HG03039 (cell line): Measurements from ENCODE around the gene KRT6A.
"Not testable (repeated sequence)": the region's sequence is repeated elsewhere in the genome, so short reads cannot be mapped to it uniquely, and the experiment has no call there.

Experiments used
- ATAC-seq: cut with Tn5 transposase; IDR thresholded peaks from one replicate; pipeline ENCODE4 v1.9.1; 2021; ENCODE audit warnings: mild to moderate bottlenecking, moderate library complexity; ENCODE audit not compliant: unreplicated experiment

Gene KRT6A

GRCh38 chr12:52506858-52507715 is 14.0 kb upstream of the KRT6A start:
- ATAC-seq: no peak

- no peak for ATAC-seq
Observed at GRCh38 chr12:52502877-52503276, 9.8 kb upstream of the KRT6A start.

- no peak for ATAC-seq
Observed at GRCh38 chr12:52501490-52501889, 8.4 kb upstream of the KRT6A start.

- ATAC-seq: not testable (repeated sequence)
Observed at GRCh38 chr12:52500574-52500973, 7.5 kb upstream of the KRT6A start.

DNA sequence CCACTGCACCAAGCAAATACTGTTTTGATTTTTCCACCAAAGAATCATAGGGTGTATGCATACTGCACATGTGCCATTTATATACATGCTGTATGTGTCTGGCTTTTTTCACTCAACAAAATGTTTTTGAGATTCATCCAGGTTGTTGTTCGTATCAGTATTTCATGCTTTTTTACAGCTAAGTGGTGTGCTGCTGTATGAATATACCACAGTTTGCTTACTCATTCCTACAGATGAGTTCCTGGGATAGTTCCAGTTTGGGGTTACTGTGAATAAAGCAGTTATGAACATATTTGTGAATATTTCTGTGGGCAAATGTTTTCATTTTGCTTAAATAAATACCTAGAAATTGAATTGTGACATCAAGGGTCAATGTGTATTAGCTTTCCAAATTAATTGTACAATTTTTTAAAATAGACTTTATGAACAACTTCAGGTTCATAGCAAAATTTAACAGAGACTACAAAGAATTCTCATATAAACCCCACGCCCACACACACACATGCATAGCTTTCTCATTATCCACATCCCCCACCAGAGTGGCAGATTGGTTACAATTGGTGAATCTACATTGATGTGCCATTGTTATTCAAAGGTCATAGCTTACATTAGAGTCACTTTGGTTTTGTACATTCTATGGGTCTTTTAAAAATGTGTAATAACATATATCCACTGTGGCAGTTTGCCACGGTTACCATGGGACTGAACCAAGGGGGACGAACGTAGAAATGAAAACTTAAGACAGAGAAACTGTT is 6.9 kb upstream of the KRT6A start:
- no peak for ATAC-seq

DNA sequence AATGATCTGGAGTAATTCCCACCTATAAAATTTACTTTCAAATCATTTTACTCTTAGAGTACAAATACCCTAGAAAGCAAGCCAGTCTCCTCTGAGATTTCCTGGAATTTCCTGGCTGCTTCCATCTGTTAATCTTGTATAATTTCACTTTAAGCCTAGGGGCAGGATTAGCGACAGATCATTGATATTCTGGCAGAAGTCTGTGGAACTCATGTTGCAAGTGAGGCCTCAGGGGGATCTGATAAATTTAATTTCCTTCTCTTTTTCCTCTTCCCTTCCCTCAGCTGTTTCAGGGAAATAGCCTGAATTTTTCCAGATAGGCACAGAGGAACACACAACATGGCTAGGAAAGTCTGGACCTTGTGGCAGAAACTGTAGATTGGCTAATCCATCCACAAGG is 5.9 kb upstream of the KRT6A start:
- ATAC-seq: no peak

DNA sequence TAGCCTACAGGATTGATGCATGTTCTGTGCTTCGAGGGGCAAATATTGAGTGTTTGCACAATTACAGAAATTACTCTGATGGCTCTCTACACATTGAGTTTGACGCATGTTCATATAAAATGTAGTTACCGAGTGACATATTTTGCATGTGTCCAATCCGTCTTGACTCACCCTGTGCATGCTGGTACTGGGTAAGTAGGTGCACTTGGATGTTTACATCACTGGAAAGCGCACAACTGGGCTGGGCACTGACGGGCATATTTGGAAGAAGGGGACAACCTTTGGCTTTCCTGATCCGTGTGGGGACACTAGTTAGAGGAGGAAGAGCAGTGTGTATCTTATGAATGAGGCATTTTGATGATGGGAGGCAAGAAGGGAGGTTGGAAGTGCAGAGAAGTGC is 4.9 kb upstream of the KRT6A start:
- ATAC-seq: no peak

- no peak for ATAC-seq
Observed at GRCh38 chr12:52496590-52497071, 3.6 kb upstream of the KRT6A start.

GRCh38 chr12:52496054-52496453 is 3.0 kb upstream of the KRT6A start:
- no peak for ATAC-seq

DNA sequence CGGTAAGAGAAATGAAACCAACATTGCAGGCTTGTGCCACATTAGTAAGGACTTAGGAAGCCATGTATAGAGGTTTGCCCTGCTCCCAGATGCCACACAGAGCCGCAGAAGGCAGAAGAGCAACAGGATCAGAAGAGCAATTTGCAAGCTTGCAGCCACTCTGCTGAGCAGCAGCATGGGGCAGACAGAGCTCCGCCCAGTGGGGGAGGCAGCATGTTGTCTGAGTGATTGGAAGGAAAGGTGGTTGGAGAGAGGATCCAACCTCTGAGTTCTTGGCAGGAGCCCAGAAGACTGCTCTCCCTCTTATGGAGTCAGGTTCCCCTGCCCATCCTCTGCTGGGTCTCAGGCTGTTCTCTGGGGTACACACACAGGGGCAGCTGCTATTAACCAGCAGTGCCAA is 2.3 kb upstream of the KRT6A start:
- ATAC-seq: no peak

DNA sequence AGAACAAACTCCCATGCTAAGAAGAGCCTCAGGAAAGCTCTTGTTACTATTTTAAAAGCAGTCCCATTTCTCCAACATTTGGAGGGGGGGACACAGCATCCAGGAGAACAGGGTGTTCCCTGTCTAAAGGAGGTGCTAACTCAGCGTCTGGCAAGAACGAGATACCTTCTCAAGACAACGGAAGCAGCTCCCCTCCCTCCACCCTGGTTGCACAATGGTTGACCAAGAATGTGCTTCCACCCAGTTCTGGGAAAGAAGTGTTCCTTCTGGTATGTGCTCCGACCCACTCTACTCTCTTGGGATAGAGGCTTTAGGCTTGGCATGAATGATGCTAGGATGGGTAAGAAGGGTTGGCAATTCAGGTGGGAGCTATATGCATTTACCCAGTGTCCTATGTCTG is 1.5 kb upstream of the KRT6A start:
- no peak for ATAC-seq

- ATAC-seq: no peak
Observed at GRCh38 chr12:52494100-52494499, 1.0 kb upstream of the KRT6A start.

DNA sequence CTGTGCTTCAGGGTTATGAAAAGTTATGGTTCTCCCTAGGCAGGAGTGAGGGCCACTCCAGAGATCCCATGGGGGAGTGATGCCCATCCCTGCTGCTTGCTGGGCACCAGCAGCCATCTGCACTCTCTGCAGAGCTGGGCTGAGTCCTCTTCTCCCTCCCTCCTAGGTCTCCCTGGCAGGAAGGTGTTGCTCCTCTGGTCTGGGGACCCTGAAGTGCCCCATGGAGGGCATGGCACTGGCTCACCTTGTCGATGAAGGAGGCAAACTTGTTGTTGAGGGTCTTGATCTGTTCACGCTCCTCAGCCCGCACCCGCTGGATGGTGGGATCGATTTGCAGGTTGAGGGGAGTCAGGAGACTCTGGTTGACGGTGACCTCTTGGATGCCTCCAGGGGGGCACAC is 652 bp downstream of the KRT6A start:
- ATAC-seq: not testable (repeated sequence)

- not testable (repeated sequence) for ATAC-seq
Observed at GRCh38 chr12:52491495-52491894, 1.6 kb downstream of the KRT6A start.

DNA sequence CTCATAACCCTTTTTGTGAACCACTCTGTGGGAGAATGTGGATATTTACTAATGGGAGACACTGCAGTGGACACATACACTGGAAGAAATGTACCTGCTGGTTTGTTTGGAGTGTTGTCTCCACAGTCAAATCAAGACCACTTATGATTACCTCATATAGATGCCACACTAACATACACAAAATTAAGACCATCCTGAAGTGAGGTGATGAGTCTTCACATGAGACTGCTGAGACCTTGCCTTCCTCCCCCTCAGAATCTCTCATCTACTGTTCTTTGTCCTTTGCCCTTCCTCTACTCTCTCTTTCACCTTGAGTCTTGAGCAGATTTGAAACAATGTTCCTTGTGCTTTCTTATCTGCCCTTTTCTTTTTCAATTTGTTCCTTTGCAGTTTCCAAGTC is 4.3 kb downstream of the KRT6A start:
- no peak for ATAC-seq

- ATAC-seq: not testable (repeated sequence)
Observed at GRCh38 chr12:52487744-52488443, 5.2 kb downstream of the KRT6A start.

DNA sequence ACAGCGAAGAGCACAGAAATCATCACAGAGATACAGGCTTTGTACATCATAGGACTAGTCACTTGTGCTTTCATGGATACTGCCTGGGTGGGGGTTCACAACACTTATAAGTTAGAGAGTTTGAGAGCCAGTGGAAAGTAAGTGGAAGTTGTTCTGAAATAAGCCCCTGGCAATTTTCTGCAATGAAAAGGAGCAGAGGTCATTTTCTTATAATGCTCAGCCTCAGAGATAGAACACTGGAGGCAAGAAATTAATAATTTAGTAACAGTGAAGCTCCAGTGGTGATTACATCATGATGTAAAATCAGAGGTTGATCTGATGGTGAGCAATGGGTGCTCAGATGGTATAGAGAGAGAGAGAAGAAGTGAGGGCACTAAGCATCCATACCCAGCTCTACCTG is 5.8 kb downstream of the KRT6A start:
- no peak for ATAC-seq

GRCh38 chr12:52486166-52487105 is 6.6 kb downstream of the KRT6A start:
- ATAC-seq: no peak

- ATAC-seq: no peak
Observed at GRCh38 chr12:52480073-52480472, 13.0 kb downstream of the KRT6A start.

GRCh38 chr12:52477651-52478050 is 15.4 kb downstream of the KRT6A start:
- ATAC-seq: no peak
